HG02852 (cell line): ENCODE results near the gene TMEM214.

Source experiments
- ATAC-seq: cut with Tn5 transposase; IDR thresholded peaks from one replicate; pipeline ENCODE4 v1.9.1; 2021; ENCODE audit warnings: mild to moderate bottlenecking, moderate library complexity; ENCODE audit not compliant: unreplicated experiment

The TMEM214 gene

DNA sequence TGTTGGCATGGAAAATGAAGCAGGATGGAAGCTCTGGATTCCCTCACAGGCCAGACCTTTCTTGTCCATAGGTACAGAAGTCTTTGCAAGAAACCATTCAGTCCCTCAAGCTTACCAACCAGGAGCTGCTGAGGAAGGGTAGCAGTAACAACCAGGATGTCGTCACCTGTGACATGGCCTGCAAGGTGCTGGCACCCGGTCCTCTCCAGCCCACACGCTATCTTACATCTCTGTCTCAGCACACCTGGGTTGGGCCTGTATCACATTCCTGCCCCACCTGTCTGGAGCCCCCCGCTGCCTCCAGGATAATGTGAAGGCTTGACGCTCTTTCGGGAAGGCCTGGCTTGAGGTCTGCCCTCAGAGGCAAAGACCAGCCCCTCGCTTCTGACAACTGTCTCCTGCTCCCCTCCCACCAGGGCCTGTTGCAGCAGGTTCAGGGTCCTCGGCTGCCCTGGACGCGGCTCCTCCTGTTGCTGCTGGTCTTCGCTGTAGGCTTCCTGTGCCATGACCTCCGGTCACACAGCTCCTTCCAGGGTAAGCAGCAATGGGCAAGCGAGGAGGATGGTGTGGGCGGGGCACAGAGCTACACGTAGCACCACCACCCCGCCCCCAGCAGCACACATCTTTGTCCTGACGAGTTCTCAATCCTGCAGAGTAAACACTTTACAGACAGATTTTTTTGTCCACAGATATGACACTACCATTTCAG is 6.0 kb downstream of the TMEM214 start:
- no peak for ATAC-seq

DNA sequence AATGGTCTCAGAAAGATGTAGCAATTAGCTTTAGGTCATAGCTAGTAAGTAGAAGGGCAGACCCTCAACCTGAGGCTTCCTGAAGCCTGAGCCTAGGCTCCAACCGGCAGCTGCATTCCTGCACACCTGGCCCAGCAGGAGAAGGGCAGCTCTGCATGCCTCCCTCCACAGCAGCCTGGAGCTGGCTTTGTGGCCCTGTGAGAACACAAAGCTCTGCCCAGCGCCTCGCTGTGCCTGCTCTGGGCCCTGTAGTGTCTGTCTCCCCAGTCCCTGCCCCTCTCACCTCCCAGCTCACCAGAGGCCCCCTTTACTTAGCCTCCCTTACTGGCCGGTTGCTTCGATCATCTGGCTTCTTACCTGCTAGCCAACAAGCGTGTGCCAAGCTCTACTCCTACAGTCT is 6.7 kb downstream of the TMEM214 start:
- ATAC-seq: no peak

DNA sequence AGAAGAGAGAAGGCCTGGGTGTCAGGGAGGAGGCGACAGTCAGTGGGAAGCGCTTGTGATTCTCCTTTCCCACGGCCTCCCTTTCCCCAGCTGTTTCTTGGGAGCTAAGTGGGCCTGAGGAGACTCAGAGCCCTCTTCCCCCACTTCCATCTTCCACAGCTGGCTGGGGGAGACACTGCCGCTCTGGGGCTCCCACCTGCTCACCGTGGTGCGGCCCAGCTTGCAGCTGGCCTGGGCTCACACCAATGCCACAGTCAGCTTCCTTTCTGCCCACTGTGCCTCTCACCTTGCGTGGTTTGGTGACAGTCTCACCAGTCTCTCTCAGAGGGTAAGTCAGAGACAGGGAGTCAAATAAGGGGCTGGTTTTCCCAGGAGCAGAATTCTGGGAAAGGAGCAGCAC is 7.1 kb downstream of the TMEM214 start:
- ATAC-seq: no peak

DNA sequence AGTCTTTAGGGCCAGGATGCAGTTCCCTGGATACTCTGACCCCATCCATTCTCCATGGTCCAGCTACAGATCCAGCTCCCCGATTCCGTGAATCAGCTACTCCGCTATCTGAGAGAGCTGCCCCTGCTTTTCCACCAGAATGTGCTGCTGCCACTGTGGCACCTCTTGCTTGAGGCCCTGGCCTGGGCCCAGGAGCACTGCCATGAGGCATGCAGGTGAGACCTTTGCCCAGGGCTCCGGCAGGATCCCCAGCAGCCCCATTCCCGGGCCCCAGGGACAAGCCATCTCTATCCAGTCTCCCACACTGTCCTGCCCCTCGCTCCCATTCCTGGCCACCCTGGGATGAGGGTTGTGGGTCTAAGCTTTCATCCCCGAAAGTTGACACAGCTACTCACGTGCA is 7.5 kb downstream of the TMEM214 start:
- no peak for ATAC-seq

DNA sequence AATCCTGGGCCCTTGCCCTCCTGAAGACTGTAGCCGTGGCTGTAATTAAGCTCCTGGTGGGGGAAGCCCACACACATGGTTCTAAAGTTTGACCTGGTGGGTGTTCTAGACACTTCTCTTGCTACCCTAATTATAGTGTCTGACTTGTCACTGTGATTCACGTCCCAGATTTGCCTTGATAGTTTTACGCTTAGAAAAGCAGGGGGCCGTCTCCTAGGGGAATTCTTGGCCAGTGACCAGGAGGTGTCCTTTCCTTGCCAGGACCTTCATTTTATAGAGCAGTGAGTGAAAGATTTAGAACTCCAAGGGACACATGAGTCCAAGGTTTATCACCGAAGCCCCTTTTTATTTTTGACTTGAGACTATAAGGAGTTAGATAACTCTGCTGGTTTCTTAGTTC is 9.0 kb downstream of the TMEM214 start:
- peak; percentile 24 for ATAC-seq

DNA sequence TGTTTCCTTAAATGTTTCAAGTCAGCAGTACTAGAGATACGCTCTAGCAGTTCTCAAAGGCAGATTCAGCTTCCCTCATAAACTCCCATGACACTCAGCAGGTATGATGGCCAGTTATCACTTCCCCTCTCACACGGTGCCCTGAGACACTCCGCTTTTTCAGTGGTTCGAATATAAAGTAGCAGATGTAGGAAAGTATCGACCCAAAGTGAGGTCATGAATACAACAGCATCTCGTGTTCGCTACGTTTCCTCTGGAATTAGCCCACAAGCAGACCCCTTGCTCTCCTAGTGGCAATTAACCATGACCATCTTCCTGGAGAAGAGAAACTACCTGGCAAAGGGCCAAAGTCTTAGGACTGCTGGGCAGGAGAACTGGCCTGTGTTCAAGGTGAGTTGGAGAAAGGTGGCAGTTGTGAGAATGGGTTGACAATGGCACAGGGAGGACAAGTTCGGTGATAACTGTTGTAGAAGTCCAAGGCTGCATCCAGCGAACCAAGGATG is 9.4 kb downstream of the TMEM214 start:
- ATAC-seq: peak; percentile 59

DNA sequence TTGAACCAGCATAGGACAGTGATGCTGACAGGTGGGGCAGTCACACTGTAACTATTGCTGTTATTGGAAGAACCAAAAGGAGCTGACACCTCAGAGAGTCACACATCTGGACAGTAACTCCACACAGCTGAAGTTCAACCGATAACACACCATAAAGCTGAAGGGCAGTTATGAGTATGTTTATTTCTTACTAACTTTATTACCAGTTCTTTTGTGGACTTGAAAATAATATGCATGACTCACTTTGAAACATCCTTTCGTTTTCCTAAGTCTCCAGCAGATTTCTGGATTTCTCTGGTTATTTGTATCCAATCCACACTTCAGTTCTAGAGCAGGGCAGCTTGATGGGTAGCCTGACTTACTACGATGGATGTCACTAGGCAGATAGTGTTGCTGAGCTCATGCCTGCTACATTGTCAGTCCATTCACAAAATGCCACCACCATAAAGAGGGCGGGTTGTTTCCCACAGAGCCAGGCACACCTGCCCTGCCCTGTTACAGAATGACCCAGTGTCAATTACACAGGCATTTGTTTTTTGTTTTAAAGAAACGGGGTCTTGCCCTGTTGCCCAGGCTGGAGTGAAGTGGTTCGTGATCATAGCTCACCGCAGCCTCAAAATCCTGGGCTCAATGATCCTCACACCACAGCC is 10.3 kb downstream of the TMEM214 start:
- no peak for ATAC-seq

DNA sequence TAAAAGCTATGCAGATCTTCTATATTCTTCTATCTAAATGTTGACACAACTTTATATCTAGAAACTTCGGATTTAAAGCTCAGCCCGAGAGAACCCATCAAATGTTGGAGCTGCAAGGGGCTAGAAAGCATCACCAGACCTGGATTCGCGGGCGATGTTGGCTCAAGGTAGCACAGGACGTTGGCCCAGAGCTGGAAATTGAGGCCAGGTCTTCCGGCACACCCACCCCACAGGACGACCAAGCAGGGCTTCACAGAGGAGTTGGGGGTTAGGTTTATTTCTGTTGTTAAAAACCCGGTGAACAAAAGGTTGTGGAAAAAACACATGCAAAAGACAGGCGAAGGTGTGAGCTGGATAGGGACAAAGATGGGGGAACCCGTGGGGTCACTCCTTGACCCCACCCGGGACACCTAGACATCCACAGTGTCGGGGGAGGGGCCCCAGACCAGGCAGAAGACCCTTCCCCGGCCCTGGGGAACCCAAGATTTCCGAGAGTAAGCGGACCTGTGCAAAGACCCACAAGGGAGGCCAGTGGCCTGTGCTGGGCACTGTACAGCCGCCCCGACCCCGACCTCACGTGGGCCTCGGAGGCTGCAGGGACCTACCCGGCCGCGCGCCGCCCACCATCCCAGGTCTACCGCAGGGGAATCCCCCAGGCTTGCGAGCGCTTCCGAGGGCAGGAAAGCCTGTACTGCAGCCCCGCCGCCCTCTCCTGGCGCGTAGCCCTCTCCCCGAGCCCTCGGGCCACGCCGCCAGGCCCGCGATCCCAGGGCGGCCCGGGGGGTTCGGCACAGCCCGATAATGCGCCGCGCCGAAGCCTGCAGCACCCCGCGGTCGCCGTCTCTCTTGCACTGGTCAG is 16.9 kb downstream of the TMEM214 start:
- ATAC-seq: peak; percentile 21

DNA sequence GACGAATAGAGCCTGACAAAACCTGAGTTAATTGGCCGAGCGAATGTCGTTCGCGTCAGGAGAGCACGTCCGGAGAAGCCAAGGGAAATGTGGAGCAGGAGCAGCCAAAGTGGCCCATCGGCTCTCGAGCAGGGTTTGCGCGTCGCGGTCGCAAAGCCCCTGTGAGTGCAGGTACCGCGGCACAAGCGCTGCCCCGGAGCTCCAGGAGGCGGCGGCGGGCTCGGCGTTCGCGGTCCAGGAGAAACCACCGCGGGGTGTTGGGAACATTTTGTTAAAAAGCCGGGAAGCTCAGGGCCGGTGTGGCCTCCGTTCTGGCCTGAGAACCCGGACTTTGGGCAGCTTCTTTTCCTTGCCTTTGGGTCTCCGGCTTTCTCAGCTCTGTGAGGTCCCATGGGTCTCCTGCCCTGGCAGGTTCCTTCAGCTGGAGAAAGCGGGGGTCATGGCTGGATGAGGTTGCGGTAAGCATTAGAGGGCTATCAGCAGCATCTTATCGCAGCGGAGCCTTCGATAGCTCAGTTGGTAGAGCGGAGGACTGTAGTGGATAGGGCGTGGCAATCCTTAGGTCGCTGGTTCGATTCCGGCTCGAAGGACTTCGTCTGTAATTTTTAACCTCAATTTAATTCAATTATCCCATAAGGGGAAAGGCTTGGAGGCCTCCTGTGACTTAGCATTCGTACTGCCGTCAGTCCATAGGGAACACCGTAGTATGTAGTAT is 17.7 kb downstream of the TMEM214 start:
- ATAC-seq: peak; percentile 55

DNA sequence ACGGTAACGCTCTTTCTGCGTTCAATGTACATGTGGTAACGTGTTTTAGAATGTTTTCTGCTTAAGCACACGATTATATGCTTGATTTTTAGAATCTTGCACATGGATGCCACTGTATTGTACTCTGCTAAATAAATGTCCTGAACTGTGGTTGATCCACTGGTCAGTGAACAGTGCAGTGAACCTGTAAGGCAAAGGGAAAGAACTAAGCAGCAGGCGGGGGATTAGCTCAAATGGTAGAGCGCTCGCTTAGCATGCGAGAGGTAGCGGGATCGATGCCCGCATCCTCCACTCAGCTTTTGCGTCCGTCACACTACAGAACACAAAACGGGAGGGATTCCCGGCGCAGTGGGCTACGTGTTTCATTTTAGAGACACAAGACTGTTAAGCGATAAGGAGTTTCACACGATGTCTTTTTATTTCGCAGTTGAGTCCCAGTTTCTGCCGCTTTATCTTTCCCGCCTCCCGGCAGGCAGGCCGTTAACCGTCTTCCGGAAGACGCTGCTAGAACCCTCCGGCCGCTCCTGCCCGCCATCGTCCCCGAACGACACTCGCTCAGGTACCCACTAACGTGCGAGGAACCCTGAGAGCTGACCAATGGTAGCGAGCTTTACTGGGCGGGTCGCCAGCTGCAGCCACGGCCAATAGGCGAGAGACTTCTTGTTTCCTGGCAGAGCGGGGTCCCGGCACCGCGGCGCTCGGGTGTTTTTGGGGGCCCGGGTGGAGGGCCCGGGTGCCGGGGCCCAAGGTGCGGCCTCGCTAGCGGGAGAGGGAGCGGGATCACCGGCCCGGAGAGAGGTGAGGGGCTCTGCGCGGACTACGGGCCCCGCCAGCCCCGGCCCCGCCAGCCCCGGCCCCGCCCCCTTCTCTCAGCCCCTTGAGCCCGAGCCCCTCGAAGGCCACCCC is 18.5 kb downstream of the TMEM214 start, which contains the start of gene AGBL5:
AGBL5 (plus strand) TSS at position 673 of the 906 bp plus-strand sequence. CDS start 1,291 bp downstream, outside the sequence.
- peak; percentile 66 for ATAC-seq

DNA sequence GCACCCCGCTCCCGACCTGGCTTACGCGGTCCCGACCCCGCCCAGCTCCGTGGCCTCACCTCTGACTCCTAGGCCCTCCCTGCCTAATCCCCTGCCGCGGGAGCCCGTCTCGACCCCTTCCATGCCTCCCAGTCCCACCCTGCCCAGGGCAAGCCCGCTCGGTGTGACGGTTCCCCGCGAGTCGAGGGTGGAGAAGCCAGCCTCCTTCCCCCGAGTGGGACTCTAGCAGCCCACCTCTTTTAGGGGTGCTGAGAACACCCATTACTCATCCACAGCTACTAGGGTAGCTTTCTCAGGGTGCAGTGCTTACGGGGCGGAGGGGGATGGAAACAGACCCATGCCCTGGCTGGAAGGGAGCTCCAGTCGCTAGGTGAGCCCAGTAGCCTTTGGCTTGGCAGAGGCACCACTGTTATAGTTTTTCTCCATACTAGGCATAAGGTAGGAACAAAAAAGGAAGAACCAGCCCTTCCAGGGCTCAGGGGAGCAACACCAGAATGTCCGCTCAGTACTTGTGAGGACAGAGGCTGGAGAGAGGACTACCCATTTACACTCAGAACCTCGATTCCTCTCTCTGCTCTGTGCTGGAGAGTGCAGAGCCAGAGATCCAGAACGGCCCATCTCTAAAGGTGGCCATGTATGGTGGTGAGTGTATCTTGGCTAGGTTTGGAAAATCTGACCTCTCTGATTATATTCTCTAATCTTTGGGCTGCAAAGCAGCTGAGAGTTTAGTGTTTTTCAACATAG is 19.3 kb downstream of the TMEM214 start:
- no peak for ATAC-seq

DNA sequence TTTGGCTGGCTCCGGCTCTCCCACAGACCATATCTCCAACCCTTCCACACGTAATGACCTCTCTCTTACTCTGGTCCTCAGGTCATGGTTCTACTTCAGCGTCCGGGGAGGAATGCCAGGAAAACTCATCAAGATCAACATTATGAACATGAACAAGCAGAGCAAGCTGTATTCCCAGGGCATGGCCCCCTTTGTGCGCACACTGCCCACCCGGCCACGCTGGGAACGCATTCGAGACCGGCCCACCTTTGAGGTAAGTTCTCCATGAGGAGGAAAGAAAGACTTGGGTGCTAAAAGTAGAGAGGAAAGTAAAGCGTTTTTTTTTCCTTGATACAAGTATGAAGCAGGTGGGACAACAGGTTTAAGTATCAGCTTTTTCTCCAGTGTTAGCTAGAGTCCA is 20.6 kb downstream of the TMEM214 start:
- ATAC-seq: no peak

DNA sequence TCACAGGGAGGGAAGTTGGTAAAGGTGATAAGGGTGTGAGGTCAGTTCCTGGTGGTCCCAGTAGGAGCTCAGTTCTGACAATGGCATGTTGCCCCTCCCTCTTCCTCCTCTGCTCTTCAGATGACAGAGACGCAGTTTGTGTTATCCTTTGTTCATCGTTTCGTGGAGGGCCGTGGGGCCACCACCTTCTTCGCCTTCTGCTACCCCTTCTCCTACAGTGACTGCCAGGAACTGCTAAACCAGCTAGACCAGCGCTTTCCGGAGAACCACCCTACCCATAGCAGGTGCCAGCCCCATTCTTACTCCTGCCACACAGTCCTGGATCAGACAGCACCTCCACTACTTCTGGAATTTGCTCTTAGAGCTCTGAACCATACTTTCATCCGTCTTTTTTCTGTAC is 21.0 kb downstream of the TMEM214 start:
- no peak for ATAC-seq

DNA sequence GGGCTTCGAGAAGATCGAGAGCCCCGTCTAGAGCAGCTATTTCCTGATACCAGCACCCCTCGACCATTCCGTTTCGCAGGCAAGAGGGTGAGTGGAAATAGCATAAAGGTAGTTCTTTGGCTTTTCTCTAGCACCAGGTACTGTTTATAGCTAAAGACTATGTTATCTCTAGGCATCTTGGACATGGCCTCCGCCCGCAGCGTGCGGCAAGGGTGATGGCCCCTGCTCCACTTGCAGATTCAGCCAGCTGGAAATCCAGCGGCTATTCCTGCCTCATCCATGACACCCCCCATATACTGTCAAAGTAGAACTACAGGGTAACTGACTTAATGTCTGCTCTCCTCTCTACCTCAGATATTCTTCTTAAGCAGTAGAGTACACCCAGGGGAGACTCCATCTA is 22.0 kb downstream of the TMEM214 start:
- no peak for ATAC-seq

DNA sequence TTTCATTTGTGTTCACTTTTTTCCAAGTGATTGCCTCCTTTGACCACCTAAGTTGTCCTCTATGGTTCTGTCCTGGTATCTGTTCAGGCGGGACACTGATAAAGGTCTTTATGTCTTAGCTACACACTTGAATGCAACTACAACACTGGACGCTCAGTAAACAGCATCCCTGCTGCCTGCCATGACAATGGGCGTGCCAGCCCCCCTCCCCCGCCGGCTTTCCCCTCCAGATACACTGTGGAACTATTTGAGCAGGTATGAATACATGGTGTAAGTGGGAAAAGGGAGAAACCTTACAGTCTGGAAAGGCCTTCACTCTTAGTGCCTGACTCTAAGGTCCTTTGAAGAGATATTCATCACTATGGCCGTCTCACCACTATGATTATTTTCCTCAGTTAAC is 24.4 kb downstream of the TMEM214 start:
- ATAC-seq: no peak

DNA sequence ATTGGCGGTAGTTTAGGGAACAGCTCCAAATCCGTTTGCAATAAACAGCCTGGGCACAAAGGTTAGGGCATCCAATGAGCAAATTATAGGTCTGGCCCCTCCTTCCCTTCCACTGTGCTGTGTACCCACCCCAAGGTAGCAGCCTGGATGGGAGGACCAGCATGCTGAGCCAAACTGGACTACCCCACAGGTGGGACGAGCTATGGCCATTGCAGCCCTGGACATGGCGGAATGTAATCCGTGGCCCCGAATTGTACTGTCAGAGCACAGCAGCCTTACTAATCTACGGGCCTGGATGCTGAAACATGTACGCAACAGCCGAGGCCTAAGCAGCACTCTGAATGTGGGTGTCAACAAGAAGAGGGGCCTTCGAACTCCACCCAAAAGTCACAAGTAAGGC is 25.4 kb downstream of the TMEM214 start:
- no peak for ATAC-seq

DNA sequence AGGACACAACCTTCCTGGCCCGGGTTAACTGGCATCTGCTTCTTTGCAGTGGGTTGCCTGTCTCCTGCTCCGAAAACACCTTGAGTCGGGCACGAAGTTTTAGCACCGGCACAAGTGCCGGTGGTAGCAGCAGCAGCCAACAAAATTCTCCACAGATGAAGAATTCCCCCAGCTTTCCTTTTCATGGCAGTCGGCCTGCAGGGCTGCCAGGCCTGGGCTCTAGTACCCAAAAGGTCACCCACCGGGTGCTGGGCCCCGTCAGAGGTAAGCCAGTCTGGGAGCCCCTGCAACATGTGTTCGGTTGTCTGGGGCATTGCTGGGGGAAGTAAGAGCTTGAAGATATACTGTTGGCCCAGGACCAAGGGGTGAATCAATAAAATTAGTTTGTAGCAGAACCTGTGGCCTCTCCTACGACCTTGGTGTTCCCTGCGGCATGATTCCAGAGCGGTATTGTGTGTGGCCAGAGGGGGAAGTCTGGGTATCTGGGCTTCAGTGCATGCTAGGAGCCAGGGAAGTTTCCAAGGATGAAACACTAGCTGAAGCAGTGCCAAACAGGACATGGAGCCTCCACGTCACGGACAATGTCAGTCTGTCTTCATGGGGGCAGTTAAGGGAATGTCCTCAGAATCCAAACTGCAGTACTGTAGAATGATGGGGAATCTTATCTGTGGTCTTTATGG is 26.5 kb downstream of the TMEM214 start:
- ATAC-seq: no peak

DNA sequence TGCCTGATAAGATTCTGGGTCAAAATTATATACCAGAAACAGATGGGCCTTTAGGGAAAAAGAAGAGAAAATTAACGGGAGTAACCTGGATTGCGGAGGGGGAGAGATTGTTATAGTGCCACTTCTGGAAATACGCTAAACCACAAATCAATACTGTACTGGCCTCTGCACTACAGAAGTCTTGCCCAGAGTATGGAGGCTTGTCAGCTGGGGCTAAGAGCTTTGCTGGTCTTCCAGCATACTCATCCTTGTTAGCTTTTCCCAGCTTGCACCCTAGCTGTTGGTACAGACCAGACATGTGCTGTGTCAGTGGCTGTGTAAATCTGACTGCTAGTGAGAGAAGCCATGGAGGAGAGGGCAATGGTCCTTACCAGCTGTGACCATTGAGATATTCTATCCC is 27.6 kb downstream of the TMEM214 start:
- ATAC-seq: no peak

DNA sequence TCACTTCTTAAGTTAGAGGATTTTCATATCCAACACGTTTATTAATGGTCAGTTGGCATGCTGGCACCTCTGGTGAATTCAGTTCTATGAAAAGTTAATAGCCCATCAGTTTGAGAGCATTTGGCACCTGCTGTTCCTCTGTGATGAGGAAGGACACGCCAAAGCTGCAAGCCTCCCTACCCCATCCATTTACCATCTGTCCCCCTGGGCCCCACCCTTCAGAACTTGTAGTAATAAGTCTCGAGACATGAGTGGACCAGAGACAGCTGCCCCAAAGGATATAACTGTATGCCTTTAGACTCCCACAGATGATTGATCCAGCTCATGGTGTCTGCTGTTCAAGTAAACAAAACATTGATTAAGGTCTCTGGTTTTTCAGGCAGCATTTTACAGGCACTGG is 32.4 kb downstream of the TMEM214 start:
- no peak for ATAC-seq
